GM18951 (cell line): Measurements from ENCODE around the gene FABP1.

Experiments
- POLR2A ChIP-seq: IDR thresholded peaks from 4 replicates; pipeline ENCODE4 v1.6.1; 2011; ENCODE audit warnings: mild to moderate bottlenecking; ENCODE audit not compliant: insufficient read length, insufficient read depth; ENCODE audit errors: extremely low read depth
- in situ Hi-C: fragments of 300-500 bp; cut with MboI; formaldehyde crosslinking; loops from one replicate; pipeline ENCODE4 v1.12.0; 2022; ENCODE audit warnings: low sequenced_read_pairs, mixed read lengths, inconsistent platforms; ENCODE audit not compliant: unreplicated experiment

The FABP1 gene

GRCh38 chr2:88113069-88113468 is 14.8 kb downstream of the FABP1 start:
- no peak for TF ChIP-seq POLR2A
- in situ Hi-C loops = no loop called here

GRCh38 chr2:88110830-88111229 is 17.0 kb downstream of the FABP1 start:
- in situ Hi-C loops = no loop called here

DNA sequence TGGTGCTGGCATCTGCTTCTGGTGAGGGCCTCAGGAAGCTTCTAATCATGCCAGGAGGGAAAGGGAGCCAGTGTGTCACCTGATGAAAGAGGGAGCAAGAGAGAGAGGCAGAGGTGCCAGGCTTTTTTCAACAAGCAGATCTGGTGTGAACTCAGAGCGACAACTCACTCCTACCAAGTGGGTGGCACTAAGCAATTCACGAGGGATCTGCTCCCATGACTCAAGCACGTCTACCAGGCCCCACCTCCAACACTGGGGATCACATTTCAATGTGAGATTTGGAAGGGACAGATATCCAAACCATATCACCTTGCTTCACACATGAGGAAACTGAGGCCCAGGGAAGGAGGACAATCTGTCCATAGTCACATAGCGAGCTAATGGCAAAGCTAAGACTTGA is 19.1 kb downstream of the FABP1 start:
- TF ChIP-seq POLR2A = no peak
- in situ Hi-C loops = no loop called here

More at GRCh38 chr2:88110830-88111229, 17.0 kb downstream of the FABP1 start:
- no peak for TF ChIP-seq POLR2A

GRCh38 chr2:88100489-88100858 is 27.4 kb downstream of the FABP1 start:
- in situ Hi-C loops = no loop called here
- TF ChIP-seq POLR2A = no peak

GRCh38 chr2:88099798-88100488 is 27.9 kb downstream of the FABP1 start:
- TF ChIP-seq POLR2A = no peak
- in situ Hi-C loops = no loop called here

DNA sequence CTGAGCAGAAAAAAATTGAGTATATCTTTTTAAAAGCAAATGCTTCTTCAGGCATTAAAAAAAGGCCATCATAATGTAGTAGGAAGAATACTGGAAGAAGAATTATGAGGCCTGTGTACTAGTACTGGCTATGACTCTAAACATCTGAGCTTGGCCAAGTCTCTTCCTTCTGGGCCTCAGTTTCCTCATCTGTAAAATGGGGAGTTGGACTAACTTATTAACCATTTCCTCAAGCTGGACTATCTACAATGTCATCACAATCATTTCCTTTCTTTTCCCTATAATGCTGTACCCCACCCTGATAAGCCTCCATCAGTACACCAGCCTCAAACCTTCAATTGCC is 29.3 kb downstream of the FABP1 start:
- in situ Hi-C loops = no loop called here
- TF ChIP-seq POLR2A = no peak

DNA sequence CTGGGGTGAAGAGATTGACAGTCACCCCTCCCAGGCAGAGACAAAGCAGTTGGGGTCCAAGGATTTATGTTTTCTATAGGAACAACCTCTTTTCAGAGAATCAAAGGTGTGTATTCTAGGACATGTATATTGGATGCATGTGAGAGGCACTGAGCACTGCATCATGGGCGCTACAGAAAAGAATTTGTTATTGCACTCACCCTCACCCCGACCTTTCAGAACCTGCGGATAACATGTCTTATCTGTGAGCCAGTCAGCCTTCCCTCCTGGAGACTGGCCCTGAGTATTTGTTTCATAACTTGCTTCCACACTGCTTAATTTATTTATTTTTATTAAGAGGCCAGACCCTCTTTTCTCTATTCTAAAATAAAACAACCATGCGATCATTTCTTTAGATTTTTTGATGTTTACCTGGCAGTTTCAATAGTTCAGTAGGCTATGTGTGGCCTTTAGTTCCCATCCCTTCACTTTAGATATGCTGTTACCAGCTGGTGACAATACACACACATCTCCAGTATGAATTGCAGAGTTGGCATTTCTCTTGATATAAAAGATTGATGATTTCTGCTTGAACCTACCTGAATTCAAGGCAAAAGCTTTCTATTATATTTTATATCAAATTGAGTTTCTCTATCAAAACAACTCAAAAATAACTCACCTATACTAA is 29.8 kb downstream of the FABP1 start:
- in situ Hi-C loops = no loop called here
- TF ChIP-seq POLR2A = no peak

GRCh38 chr2:88097192-88097591 is 30.7 kb downstream of the FABP1 start:
- in situ Hi-C loops = no loop called here
- no peak for TF ChIP-seq POLR2A

- in situ Hi-C loops = no loop called here
Observed at GRCh38 chr2:88096708-88097107, 31.2 kb downstream of the FABP1 start.

DNA sequence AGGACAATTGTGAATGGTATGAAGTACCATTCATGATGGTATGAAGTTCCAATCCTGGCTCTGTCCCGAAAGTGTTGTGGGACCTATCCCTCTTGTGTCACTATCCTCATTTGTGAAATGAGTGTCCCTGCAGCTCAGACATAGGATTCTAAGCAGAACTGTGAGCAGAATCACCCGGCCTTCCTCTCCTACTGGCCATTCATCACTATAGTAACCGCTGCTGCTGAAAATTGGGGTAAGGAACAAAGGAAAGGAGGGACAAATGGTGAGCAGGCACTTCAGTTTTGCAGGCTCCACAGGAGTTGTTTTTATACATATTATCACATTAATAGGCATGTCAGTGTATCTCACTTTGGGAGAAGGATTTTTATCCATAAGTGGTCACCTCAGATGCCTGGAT is 32.8 kb downstream of the FABP1 start:
- in situ Hi-C loops = no loop called here
- TF ChIP-seq POLR2A = no peak

More at GRCh38 chr2:88096708-88097107, 31.2 kb downstream of the FABP1 start:
- TF ChIP-seq POLR2A = no peak

DNA sequence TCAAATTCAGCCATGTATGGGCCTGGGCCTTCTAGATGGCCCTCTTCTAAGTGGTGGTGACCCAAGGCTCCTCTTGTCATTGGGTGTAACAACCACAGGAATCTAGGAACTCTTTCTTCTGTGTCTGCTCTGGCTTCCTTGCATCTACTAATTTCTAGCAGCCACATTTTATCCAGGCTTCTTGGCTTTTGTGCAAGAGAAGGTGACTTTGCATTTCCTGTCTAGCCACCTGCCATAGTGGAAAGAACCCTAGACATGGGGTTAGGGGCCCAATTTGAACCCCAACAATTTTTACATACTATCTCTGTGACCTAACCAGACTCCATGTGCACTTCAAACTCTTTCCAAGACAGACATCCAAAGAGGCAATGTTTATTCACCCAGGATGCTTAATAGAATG is 35.1 kb downstream of the FABP1 start:
- TF ChIP-seq POLR2A = no peak
- in situ Hi-C loops = no loop called here

- TF ChIP-seq POLR2A = no peak
- in situ Hi-C loops = no loop called here
Observed at GRCh38 chr2:88091943-88092342, 35.9 kb downstream of the FABP1 start.

- in situ Hi-C loops = no loop called here
- TF ChIP-seq POLR2A = no peak
Observed at GRCh38 chr2:88090446-88091283, 37.2 kb downstream of the FABP1 start.

- in situ Hi-C loops = no loop called here
- no peak for TF ChIP-seq POLR2A
Observed at GRCh38 chr2:88088999-88089398, 38.9 kb downstream of the FABP1 start.

DNA sequence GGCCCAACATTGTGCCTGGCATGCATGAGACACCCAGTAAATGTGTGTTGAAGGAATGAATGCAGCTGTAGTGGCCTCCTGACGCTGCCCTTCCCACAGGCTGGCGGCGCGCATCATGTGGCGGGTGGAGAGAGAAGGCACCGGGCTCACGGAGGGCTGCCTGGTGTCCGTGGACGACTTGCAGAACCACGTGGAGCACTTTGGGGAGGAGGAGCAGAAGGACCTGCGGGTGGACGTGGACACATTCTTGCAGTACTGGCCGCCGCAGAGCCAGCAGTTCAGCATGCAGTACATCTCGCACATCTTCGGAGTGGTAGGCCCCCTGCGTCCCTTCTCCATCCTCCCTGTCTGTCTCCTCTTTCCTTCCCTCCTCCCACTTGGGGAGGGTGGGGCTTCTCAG is 40.1 kb downstream of the FABP1 start:
- in situ Hi-C loops = no loop called here
- no peak for TF ChIP-seq POLR2A
